Measurements from ENCODE around the gene TPSB2.

- TF ChIP-seq CTCF (IDR thresholded peaks at IDR 0.05): no peak
- TF ChIP-seq POLR2A (IDR thresholded peaks at IDR 0.05): no peak
Observed at GRCh38 chr16:1218930-1219611, 10.9 kb downstream of the TPSB2 start.
